GM21786 (cell line): ENCODE results near the gene PLA1A.
"Not testable (repeated sequence)": the region's sequence is repeated elsewhere in the genome, so short reads cannot be mapped to it uniquely, and the experiment has no call there.

Experiments
- ATAC-seq: cut with Tn5 transposase; IDR thresholded peaks from one replicate; pipeline ENCODE4 v1.9.1; 2021; ENCODE audit not compliant: unreplicated experiment

PLA1A gene

DNA sequence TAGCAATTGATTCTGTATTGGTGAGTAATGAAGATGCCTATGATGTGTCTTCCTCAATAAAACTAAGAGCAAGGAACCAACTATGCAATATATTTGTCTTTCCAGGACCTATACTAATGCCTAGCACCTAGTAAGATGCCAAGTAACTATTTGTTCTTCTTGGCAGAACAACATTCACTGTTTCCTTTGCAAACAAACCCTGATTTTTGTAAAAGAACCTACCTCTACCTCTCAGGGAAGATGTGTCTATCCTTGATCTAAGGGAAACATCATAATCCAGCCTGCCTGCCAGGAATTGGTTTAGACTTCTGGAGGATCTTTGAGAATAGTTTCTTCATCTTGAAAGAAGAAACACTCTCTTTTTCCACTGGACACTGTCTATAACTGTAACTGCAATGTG lies 22.2 kb upstream of the PLA1A start:
- ATAC-seq = no peak

DNA sequence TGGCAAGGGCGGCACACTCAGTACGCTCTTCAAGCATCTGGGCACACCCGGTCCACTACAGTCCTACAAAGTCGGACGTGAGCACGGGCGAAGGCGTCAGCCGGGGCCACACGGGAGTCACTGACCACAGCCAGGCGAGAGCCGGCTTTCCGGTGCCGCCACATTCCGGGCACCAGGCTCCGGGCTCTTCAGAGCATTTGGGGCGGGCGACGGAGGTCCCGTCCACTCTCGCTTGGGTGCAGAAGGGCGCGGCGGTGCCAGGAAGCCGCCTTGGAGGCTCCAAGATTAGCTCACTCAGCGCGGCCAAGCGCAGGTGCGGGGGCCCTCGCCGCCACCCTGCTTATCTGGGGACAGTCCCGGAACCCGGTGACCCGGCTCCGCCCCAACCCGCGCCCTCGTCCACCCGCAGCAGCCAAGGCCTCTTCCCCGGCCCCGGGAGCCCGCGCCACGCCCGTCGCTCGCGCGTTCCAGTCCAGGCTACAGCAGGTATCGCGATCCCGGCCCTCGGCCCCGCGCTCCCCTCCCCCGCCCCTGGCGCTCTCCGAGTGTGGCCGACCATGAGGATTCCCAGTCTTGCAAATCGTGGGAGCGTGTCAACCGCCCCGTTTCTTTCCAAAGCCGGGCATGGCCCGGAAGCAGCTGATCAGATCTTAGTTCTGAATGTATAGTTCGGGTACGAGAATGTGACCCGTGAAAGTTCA lies 18.2 kb upstream of the PLA1A start, which contains the start of gene ADPRH:
TSS of gene ADPRH (plus strand) at position 127 of the 701 bp plus-strand sequence. CDS start 2,678 bp downstream, outside the sequence.
- peak; percentile 66 for ATAC-seq

DNA sequence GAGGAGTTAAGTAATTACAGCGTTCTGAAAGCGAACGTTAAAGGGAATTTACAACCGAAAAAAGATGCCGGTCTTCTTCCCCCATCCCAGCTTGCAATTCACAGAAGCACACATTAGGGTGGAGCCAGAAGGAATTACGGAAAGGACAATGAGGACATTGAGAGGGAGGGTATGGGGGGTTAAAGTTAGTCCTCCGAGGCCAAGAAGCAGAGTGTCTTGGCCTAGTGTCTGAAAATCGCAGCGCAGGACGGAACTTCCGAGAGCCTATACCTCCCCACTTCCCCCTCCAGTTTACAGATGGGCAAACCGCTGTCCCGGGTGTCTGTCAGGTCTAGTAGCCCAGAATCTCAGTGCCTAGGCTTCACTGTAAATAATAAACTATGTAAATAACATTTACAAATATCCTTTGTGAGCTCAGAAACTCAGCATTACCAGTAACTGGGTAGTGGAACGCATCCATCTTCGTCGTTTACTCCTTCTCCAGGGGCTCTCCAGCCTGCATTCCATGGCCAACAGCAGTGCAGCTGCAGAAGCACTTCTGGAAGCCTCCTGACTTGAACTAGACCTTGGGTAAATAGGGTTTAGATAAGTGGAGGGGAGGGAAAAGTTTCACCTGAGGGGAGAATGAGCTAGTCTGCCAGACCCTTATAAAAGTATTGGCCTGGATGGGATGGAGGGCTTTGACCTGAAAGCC lies 17.5 kb upstream of the PLA1A start:
- ATAC-seq = peak; percentile 59

DNA sequence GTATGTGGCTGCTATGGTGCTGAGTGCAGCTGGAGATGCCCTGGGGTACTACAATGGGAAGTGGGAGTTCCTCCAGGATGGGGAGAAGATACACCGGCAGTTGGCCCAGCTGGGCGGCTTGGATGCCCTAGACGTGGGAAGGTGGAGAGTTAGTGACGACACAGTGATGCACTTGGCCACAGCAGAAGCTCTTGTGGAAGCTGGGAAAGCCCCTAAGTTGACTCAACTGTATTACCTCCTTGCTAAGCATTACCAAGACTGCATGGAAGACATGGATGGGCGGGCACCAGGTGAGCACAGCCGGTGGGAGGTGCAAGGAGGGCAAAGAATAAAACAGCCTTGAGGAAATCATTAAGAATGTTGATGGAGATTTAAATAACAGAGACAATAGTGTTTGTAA lies 15.5 kb upstream of the PLA1A start:
- ATAC-seq = peak; percentile 41

DNA sequence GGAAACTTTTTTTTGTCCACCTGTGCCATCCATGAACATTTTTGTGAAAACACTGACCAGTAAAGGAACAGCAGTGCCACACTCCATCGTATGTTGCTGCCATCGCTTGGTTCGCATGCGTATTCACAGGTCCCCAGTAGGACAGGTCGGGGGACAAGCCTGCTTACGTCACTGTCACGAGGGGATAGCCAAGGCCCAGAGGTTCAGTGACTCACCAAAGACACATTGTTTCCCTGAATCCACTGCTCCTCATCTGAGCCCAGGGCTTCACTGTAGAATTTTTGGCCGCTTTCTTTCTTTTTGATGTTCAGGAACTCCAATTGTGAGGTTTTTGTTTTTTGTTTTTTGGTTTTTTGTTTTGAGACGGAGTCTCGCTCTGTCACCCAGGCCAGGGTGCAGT lies 12.5 kb upstream of the PLA1A start:
- no peak for ATAC-seq

DNA sequence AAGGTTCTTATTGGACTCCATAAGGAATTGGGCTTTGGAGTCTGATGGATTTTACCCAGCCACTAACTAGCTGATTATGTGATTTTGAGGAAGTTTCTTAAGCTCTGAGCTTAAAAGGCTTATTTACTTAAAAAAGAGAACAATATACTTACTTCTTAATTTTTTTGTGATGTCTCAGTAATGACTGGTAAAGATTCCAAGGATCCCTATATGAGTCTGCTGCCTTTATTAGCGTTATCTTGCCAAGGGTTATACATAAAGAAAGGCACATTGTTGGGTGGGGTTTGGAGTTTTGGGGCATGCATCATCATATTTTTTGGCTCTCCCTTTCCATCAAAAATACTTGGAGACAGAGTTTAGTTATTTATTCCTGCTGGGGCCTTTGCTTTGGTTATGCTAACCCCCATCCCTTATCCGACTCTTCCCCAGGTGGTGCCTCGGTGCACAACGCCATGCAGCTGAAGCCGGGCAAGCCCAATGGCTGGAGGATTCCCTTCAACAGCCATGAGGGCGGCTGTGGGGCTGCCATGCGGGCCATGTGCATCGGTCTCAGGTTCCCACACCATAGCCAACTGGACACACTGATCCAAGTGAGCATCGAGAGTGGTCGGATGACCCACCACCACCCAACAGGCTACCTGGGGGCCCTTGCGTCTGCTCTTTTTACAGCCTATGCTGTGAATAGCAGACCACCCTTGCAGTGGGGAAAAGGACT lies 11.7 kb upstream of the PLA1A start:
- ATAC-seq = no peak

DNA sequence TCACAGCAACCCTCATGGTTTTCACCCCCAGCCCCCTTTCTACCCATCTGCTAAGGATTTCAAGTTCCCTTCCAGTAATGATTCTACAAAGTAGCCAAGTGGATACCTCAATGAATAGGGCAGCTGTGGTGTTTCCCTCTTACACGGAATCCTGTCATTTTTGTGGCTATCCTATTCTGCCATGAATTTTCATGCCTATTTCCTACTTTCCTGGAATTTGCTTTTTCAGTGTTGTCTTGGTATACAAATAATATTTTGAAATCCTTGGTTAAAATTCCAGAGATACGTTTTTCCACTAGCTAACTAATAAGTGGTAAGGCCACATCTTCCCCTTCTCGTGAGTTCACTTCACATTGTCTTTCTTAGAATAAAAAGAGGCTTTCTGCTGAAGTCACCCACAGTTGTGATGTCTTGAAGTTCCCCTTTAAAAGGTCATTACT lies 10.9 kb upstream of the PLA1A start:
- ATAC-seq = no peak

DNA sequence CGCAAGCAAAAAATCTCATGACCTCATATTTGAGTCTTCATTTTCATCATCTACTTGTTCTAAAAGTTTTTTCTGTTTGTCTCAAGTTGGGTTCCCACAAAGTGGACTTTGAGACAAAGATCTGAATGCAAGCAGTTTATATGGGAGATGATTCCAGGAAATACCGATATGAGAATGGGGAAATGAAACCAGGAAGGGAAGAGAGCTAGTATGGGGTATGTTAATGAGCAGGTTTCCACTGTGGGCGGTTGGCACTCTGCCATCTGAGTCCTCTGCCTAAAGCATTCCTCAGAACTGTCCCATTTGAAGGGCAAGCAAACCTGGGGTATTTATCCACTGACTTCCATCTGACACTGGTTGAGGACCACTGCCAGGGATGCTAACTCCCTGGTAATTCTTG lies 9.6 kb upstream of the PLA1A start:
- ATAC-seq = peak; percentile 56

DNA sequence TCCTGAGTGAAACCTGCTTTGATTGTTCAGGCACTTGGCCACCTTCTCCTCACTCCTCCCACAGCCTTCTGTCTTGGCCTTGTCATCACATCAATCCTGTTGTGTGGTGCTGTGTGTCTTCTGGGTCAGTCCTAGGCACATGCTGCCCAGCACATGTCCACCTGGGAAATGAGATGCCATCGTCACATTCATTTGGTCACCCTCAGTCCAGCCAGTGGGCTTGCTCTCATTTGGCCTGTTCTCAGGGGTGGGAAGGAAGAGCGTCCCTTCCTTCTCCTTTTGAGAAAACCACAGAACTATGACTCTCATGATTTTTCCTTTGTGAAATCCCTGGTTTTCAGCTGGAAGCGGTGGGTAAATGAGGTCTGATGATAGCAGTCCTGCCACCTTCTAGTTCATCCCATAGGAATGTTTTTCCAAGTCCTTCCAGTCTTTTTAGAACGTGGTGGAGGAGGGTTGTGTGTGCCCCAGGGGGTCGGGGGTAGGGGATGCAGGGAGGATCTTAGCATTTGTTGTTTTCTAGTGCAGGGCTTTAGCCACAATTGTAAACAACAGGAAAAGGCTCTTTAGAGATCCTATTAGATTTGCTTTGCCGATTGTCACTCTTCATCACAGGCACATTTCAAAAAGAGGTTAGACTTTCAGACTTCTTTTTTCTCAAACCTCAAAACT lies 8.4 kb upstream of the PLA1A start:
- no peak for ATAC-seq

DNA sequence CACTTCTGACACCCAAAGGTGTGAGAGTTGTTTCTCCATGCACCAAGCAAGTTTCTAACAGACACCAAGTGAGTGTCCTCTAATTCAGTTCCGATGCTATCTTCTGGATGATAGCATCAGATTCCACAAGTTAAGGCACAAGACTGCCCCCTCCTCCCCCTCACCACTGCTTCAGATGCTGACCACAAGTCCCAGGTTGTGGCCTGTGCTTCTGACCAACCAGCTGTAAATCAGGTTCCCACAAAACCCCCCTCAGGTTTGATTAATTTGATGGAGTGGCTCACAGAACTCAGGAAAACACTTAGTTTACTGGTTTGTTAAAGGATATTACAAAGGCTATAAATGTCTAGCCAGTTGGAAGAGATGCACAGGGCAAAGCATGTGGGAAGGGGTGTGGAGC lies 7.0 kb upstream of the PLA1A start:
- ATAC-seq = no peak

DNA sequence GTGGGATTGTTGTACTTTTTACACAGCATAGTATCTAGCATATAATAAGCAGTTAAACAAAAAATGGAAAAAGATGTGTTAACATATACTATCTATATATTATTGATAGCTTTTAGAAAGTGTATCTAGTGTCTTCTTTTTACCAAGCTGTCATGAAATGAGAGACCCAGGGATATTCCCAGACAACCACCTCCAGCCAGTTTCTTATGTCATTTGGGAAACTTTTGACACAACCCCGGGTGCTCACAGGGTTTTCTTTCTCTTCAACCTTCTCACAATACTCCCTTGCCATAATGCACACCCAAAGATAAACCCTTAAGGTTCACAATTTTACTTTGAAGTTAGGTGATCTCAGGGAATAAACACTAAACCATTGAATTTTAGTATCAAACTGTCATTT lies 4.8 kb upstream of the PLA1A start:
- no peak for ATAC-seq

DNA sequence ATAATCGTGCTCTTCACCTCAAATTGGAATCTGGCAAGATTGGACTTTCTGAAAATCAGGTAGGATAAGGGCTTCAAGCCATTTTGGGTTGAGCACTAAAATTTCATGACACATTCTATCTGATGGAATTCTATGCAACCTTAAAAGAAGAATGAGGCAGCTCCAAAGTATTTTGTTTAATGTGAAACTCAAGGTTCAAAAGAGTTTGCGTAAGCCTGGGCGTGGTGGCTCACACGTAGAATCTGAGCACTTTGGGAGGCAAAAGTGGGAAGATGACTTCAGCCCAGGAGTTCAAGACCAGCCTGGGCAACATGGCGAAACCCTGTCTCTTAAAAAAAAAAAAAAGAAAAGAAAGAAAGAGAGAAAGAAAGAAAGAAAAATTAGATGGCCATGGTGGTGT lies 3.6 kb upstream of the PLA1A start:
- no peak for ATAC-seq

DNA sequence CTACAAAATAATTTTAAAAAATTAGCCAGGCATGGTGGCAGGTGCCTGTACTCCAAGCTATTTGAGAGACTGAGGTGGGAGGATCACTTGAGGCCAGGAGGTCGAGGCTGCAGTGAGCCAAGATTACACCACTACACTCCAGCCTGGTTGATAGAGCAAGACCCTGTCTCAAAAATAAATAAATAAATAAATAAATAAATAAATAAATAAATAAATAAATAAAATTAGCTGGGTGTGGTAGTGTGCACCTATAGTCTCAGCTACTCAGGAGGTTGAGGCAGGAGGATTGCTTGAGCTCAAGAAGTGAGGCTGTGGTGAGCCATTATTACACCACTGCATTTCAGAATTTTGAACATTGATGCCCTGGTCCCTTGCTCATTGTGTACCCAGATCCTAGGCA lies 2.8 kb upstream of the PLA1A start:
- ATAC-seq = not testable (repeated sequence)

DNA sequence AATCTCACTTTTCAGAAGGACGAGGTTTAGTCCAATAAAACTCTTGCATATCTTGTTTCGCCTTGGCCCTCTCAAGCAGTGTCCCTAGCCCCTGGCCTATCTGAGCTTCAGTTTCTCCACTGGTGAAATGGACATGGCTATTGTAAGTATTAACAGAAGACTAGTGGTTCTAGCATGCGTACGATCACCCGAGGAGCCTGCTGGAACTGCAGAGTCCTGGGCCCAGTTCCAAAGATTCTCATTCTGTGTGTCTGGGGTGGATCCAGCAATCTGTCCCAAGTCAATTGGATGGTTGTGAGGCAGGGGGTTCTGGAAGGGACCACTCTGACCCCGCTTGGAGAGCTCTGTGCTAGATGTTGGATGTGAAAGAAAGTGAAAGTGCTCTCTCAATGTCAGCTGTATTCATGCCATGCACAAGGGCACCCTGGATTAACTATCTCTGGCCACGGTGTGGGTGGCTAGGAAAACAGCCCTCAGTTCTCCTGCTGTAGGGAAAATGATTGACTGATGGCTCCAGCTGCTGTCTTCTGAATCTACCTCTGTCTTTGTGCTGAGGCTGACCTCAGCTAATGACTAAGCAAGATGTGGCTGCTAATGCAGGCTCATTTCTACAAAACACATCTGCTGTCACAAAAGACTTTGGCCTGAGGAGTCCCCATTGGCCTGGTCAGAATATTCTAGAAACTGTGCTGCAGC lies 1.9 kb upstream of the PLA1A start:
- peak; percentile 28 for ATAC-seq

DNA sequence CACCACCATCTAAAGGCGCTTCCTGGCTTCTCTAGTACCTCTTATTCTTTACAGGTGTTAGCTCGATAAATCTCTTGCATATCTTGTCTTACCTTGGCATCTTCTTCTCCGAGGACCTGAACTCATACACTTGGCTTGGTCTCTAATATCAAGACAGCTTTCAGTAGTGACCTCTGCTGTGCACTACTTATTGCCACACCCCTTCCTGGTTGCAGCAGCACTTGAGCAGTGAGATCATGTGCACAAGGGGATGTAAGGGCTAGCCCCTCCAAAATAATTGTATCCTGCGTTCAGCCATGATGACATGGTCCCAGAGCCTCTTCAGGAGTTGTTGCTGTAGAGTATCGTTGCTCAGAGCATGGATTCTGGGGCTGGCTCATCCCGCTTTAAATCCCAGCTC lies 1.3 kb upstream of the PLA1A start:
- ATAC-seq = no peak

DNA sequence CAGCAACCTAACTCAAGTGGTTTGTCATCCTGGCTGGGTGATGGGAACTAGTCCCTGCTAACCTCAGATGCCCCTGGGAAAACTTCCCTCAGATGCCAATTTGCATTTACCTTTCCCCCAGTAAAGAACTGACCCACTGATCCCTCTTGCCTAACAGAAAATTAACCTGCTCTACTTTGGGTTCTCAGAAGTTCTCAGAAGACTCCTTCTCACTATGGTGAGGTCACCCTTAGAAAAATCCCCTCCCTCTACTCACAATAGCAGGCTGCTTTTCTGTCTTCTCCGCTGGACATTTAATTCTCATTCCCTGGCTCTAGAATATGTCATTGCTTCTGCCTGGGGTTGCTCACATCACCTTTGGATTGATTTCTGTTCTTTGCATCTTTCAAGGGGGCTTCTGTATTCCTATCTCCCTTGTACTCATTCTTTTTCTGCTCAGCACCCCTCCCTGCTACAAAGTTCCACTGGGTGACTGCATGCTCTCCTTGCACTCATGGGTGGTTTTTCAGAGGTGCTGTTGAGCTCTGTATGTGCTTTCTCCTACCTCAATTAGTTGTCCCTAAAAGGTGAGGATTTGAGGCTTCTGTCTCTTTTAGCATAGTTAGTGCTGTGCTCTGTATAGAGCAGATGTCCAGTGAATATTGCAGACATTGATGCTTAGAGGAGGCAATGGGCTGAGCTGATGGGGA lies 869 bp downstream of the PLA1A start:
- ATAC-seq = peak; percentile 42

DNA sequence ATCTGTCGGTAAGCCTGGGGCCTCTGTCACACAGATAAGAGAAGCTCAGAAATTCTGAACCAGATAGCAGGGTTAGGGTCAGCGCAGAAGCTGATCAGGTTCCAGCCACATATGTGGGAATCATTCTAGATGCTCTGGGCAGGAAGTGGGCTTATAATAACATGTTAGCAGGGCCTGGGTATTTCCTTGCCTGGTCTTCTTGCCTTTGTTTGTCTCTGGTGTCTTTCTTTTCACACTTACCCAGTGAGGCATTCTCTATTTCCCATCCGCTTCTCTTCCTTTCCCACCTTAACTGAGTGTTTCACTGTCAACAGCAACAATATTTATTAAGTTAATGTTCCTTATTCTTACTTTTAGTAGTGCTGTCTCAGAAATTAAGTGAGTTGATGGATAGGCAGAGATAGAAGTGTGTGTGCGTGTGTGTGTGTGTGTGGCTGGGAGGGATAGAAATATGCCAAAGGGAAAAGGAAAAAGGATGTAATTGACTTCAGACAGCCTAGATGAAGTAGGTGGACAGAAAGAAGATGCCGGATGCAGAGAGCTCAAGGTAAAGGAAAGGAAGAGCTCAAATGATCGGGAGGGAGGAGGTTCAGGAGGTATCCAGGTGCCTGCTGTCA lies 2.0 kb downstream of the PLA1A start:
- ATAC-seq = no peak

DNA sequence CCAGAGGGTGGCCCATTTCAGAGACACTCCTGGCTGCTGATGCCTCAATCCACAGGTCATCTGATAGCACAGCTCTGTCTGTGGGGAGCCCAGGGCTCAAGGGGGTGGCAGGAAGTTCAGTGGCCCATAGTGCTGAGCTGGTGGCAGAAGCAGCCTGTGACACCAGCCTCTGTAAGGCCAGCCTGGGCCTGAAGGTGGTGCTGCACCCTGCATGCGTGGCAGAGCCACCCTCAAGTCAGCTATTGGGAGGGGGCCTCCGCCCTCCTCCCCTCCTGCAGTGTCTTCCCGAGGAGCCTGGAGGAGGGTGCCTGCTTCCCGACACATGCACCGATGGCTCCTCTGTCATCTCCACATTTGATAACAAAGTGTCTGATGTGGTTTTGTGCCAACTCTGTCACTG lies 3.0 kb downstream of the PLA1A start:
- ATAC-seq = peak; percentile 67

DNA sequence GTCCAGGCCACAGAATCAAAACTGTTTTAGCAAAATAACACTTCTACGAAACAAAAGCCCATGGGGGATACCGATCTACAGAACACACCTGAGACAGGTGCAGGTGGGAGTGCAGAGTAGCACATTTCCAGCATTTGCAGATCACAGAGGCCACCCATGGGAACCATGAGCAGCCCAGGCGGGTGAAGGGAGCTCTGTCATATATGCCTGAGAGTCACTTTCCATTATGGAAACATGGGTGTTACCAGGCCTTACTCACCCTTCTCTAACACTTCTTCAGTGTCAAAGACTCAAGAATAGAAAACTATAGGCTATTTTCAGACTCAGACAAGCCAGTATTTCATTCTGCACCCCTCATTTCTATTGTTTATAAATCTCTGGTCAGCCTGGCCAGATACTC lies 3.5 kb downstream of the PLA1A start:
- peak; percentile 13 for ATAC-seq

DNA sequence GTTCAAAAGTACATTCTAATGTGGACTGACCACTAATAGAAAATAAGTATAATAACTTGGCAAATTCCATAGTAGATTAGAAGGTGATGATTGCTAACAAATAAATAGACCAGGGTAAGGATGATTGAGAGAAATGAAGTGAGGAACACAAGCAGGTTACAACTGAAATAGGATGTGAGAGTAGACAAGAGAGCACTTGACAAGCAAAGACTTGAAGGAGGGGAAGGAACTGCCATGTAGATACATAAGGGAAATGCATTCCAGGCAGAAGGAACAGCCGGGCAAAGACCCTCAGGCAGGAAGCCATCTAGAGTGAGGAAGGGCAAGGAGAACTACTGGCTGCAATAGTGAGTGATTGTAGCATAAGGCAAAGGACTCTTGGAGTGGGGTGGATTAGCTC lies 5.0 kb downstream of the PLA1A start:
- ATAC-seq = no peak
